GM12878 (cell line): ENCODE data around the gene ABCG4. TPM values are rescaled to one million over a fixed set of nuclear protein-coding genes. Genes with fewer than 3 reads are reported as not detected.

Source experiments
- E2F8 ChIP-seq: fragments of 450-650 bp; IDR thresholded peaks from 2 replicates; pipeline ENCODE4 v1.6.1; 2018; ENCODE audit warnings: mild to moderate bottlenecking, low read depth, moderate library complexity; ENCODE audit not compliant: partially characterized antibody
- POU2F2 ChIP-seq: IDR thresholded peaks from 3 replicates; pipeline ENCODE4 v1.6.1; 2011; ENCODE audit warnings: low read depth, mild to moderate bottlenecking, low read length, borderline replicate concordance
- RAD21 ChIP-seq: IDR thresholded peaks from 2 replicates; pipeline ENCODE4 v1.6.1; 2011; ENCODE audit warnings: mild to moderate bottlenecking, low read depth, low read length, moderate library complexity; ENCODE audit not compliant: insufficient read depth
- SMC3 ChIP-seq: IDR thresholded peaks from 2 replicates; pipeline ENCODE4 v1.6.1; 2011; ENCODE audit warnings: low read length, improper control_type of control experiment, borderline replicate concordance
- polyA plus RNA-seq, 11 experiments: library from polyadenylated mRNA; depleted of rRNA in 4 of 11; unstranded in 6 of 11; stranded (reverse) in 5 of 11; fragments of >200 nt; fragmentation: Nextera tagmentation in 4 of 11; fragmentation: Illumina TruSeq in 1 of 11; extraction: Ambion mirVana in 4 of 11; extraction: Trizol in 1 of 11; gene quantifications; 1 replicate in 1 of 11; 2 replicates in 10 of 11; pipeline versions ENCODE4 v1.2.1 to v1.2.3, GENCODE V29; 2011 to 2016; ENCODE audit warnings: inconsistent platforms in 2 of 11, missing spikeins in 2 of 11, low read depth in 1 of 11
- total RNA-seq, 4 experiments: library from RNA; depleted of rRNA in 3 of 4; stranded (reverse); fragments of >200 nt in 3 of 4; fragmentation: Illumina TruSeq in 1 of 4; extraction: Trizol in 1 of 4; gene quantifications; 2 replicates each; pipeline versions ENCODE4 v1.2.1 to v1.2.3, GENCODE V29; 2013 to 2021
- TF ChIP-seq, protein P1 (sequence below): IDR thresholded peaks from 2 replicates; pipeline ENCODE4 v1.6.1; 2011; ENCODE audit warnings: borderline replicate concordance, low read depth, mild to moderate bottlenecking, moderate library complexity, low read length; ENCODE audit not compliant: insufficient read depth, poor library complexity, severe bottlenecking
- TF ChIP-seq, protein P2 (sequence below), 3 experiments: IDR thresholded peaks in 2 of 3; conservative IDR thresholded peaks in 1 of 3; 2 replicates each; pipeline ENCODE4 v1.5.1; 2011; ENCODE audit warnings: low read depth in 3 of 3, low read length in 3 of 3, mild to moderate bottlenecking in 3 of 3, control low read depth in 2 of 3, moderate library complexity in 2 of 3, inconsistent platforms in 1 of 3, mixed read lengths in 1 of 3; ENCODE audit not compliant: control insufficient read depth in 2 of 3, insufficient read depth in 1 of 3; ENCODE audit errors: extremely low read depth in 1 of 3

The ABCG4 gene
- total and polyA plus RNA-seq, 10 of the 15 experiments (the other 5 are each of a cell fraction or from before 2014, with no cell fraction given) = not detected

DNA sequence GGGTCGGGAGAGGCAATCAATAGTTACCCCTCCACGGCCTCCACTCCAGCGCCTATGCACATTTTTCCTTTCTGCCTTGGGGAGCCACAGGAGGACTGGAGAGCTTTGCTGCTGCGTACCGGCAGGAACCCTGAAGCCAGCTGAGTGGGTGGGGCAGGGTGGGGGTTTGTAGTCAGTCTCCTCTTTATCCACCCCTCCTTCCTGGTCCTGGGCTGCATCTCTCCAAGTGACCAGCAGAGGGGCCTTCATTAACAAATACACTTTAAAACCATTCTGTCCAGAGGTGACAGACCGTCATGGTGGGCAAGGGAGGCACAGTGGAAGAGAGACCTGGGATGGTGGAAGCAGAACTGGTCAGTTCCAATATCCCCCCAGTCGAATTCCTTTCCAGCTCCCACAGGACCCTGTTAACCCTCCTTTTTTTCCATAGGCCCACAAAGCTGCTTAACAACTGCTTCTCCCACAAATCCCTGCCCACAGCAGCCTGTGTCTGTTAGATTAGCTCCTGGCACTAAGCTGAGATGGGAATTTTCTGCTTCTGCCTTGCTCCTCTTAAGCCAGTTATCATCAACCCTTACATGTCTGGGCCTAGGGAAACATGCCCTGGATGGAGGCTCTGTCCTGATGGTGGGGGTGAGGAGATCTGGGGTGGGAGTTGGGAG, 3.9 kb upstream of the ABCG4 start (continued):
- TF ChIP-seq, protein P1, sequence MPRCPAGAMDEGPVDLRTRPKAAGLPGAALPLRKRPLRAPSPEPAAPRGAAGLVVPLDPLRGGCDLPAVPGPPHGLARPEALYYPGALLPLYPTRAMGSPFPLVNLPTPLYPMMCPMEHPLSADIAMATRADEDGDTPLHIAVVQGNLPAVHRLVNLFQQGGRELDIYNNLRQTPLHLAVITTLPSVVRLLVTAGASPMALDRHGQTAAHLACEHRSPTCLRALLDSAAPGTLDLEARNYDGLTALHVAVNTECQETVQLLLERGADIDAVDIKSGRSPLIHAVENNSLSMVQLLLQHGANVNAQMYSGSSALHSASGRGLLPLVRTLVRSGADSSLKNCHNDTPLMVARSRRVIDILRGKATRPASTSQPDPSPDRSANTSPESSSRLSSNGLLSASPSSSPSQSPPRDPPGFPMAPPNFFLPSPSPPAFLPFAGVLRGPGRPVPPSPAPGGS = no peak
- TF ChIP-seq, protein P2, sequence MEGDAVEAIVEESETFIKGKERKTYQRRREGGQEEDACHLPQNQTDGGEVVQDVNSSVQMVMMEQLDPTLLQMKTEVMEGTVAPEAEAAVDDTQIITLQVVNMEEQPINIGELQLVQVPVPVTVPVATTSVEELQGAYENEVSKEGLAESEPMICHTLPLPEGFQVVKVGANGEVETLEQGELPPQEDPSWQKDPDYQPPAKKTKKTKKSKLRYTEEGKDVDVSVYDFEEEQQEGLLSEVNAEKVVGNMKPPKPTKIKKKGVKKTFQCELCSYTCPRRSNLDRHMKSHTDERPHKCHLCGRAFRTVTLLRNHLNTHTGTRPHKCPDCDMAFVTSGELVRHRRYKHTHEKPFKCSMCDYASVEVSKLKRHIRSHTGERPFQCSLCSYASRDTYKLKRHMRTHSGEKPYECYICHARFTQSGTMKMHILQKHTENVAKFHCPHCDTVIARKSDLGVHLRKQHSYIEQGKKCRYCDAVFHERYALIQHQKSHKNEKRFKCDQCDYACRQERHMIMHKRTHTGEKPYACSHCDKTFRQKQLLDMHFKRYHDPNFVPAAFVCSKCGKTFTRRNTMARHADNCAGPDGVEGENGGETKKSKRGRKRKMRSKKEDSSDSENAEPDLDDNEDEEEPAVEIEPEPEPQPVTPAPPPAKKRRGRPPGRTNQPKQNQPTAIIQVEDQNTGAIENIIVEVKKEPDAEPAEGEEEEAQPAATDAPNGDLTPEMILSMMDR (IDR thresholded peaks at IDR 0.05 in 2 of 3, conservative IDR thresholded peaks at IDR 0.05 in 1 of 3; ENCODE audit: control insufficient read depth in 2 of 3, extremely low read depth in 1 of 3, insufficient read depth in 1 of 3, low read depth in 3 of 3, low read length in 3 of 3) = peak; percentile 50 to 71 (median 67)
- TF ChIP-seq E2F8 (no peak), SMC3 (peak; percentile 60), RAD21 (peak; percentile 52), POU2F2 (no peak)
